GM19397 (cell line): ENCODE results near the gene DSTN.

Experiments used
- ATAC-seq: cut with Tn5 transposase; IDR thresholded peaks from one replicate; pipeline ENCODE4 v1.9.1; 2021; ENCODE audit warnings: mild to moderate bottlenecking, moderate library complexity; ENCODE audit not compliant: unreplicated experiment

Gene DSTN

GRCh38 chr20:17579369-17580039 is 9.6 kb downstream of the DSTN start:
- ATAC-seq, result no peak

GRCh38 chr20:17580895-17581294 is 11.0 kb downstream of the DSTN start:
- no peak for ATAC-seq

GRCh38 chr20:17583126-17583525 is 13.3 kb downstream of the DSTN start:
- ATAC-seq, result no peak

DNA sequence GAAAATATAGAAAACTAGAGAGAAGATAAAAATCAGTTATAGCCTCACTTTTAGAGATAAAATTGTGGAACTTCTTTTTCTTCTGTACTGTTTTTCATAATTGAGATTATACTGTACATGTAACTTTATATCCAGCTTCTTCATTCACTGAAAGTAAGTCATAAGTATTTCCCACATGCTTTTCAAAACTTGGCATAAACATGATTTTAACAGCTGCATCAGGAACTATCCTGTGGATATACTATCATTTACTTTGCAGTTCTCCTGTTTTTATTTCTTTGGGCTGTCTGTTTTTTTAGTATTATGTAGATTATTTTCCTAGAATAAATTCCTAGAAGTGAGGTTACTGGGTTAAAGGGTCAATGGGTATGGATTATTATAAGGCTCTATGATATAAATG is 14.8 kb downstream of the DSTN start:
- ATAC-seq, result no peak

DNA sequence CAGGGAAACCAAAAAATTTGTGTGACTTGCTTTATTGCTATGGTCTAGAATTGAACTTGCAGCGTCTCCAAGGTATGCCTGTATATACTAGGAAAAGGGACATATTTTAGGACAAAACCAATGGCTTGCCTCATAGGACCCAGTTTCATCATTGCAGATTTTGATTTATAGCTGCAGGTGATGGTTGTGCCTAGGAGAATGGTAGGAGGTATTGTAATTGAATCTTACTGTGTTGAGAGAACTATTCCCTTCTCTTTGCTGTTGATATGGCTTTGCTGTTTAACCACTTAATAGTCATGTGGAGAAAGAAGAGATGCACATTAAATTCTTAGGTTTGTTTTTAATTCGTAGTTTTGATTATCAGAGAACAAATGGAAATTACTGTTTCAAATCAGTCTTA is 16.4 kb downstream of the DSTN start:
- ATAC-seq, result no peak

GRCh38 chr20:17587148-17587547 is 17.3 kb downstream of the DSTN start:
- no peak for ATAC-seq

DNA sequence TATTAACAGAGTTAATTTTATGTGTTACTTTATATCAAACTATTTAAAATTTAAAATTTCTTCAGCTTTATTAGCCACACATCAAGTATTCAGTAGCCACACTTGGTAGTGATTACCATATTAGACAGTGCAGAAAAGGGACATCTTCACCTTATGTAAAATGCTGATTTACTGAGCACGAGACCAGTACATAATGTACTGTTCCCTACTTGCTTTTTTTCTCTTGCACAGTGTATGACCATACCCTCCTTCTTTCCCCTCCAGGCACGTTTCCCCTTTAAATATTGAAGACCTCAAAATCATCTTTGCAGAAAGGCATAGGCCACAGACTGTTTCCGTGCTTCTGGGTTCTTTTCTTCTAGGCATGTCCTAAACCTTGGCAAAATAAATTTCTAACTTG is 17.9 kb downstream of the DSTN start:
- no peak for ATAC-seq

- ATAC-seq, result no peak
Measured at GRCh38 chr20:17589161-17589834, 19.4 kb downstream of the DSTN start.

GRCh38 chr20:17590245-17590644 is 20.4 kb downstream of the DSTN start:
- no peak for ATAC-seq

GRCh38 chr20:17593902-17594301 is 24.0 kb downstream of the DSTN start:
- ATAC-seq, result no peak

DNA sequence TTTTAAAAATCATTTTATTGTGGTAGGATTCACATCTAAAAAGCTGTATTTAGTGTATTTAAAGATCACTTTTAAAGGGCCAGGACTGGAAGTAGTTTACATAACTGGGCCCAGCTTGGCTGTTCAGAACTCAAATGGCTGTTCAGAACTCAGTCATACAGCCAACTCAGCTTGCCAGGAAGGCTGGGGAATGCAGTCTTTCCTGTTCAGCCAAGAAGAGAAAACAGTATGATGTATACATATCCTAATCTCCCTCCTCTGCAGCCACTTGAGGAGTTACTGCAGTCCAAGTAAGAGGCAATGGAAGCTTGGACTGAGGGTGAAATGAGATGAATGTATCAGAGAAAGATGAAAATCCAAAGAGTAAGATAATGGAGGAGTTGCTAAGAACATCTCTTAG is 24.6 kb downstream of the DSTN start:
- ATAC-seq, result no peak

GRCh38 chr20:17595856-17596255 is 26.0 kb downstream of the DSTN start:
- ATAC-seq, result no peak

DNA sequence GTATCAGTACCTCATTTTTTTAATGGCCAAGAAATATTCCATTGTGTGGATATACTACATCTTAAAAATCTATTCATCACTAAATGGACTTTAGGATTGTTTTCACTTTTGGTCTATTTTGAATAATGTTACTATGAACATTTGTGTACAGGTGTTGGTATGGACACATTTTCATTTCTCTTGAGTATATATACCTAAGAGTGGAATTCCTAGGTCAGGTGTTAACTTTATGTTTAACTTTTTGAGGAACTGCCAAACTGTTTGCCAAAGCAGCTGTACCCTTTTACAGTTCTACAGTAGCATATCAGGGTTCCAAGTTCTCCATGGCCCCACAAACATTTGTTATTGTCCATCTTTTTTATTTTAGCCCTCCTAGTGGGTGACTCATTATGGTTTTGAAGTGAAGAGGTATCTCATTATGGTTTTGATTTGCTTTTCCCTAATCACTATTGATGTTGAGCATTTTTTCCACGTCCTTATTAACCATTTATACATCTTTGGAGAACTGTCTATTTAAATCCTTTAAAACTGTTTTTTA is 28.2 kb downstream of the DSTN start:
- no peak for ATAC-seq

DNA sequence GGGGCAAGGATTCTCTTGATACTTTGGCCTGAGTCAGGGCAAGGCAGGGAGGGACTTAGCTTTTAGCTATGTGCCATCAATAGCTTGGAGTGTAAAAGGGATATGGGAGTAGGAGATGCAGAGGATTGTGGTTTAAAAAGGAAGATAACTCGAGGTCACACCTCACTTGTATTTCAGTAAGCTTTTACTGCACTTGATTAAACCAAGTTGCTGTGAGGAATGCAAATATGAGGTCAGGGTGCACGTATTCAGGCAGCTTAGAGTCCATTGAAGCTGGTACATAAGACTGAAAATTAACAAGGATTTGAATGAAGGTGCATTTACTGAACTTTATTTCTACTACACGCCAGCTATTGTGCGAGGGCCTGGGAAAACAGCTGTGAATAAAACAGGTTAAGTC is 32.1 kb downstream of the DSTN start:
- no peak for ATAC-seq

DNA sequence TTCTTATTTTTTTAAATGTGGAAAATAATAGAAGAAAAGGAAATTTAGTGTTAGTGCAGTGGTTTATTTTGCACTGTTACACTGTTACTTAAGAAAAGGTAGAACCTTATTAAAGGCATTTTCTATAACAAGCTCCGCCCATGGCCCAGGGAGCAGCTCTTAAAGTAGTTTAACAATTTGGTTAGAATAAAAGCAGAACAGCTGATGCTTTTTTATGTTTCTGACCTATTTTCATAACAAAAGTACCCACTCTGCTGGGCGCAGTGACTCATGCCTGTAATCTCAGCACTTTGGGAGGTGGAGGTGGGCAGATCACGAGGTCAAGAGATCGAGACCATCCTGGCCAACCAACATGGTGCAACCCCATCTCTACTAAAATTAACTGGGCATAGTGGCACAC is 32.6 kb downstream of the DSTN start:
- ATAC-seq, result no peak

DNA sequence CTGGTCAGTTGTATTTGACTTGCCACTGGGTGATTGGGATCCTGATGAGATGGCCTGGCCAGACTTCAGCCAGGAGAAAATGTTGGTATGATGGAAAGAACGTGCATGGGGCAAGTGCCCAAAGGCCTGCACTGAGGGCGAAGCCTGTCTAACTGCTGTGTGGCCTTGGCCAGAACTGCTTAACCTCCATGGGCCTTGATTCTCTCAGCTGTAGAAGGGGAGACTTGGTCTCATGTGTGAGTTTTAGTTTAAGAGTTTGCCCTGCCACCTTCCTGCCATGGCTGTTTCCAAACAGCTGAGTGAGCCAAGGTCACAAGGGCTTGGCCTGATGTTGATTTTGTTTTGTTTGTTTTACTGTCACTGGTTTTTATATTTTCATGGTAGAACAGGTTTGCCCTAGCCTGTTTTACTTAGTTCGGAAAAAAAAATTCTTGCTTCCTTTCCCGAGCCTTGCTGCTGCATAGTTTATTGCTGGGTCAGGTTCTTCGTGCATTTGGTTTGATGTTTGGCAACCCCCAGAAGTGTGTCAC is 35.3 kb downstream of the DSTN start:
- ATAC-seq, result no peak

- ATAC-seq, result no peak
Measured at GRCh38 chr20:17606001-17606400, 36.1 kb downstream of the DSTN start.

- no peak for ATAC-seq
Measured at GRCh38 chr20:17608701-17609497, 39.0 kb downstream of the DSTN start.

- no peak for ATAC-seq
Measured at GRCh38 chr20:17609811-17610377, 40.0 kb downstream of the DSTN start.

DNA sequence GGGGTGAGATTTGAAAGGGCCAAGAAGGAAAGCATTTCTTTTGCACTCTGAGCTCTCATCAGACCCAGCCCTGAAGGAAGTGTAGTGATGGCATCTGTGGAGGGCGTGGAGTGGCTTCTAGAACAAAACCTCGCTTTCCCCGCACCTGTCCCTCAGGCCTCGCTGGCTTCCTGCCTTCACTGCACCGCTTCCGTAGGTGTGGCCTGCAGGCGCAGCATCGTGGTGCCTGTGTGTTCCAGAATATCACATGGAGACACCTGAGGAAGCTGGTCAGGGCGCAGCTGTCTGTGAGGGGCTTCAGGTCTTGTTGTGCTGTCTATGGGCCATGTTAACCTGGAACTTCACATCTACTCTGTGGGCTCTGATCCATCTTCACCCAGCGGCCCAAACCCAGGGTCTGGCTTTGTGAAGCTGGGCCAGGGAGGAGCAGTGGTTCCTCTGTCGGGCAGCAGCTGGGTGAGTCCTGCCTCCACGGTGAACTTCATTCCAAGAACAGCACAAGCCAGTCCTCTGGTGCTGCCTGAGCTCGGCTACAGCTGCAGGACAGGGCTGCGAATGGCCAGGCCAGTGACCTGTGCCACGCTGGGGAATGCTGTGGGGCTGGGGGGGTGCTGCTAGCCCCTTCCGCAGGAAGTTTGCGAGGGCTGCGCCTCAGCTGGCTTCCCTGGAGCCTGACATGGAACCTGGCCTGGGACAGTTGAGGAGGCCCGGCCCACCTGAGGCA is 40.9 kb downstream of the DSTN start:
- ATAC-seq, result no peak

GRCh38 chr20:17611290-17611539 is 41.3 kb downstream of the DSTN start:
- ATAC-seq, result no peak
